NB4 (cell line): ENCODE results near the gene CD74.

ENCODE experiments used
- CTCF ChIP-seq: IDR thresholded peaks from one replicate; pipeline ENCODE4 v1.5.1; 2012; ENCODE audit warnings: low read depth, low read length
- TF ChIP-seq, protein P1 (sequence below): IDR thresholded peaks from 2 replicates; pipeline ENCODE4 v1.6.1; 2011; ENCODE audit warnings: low read depth, low read length

GRCh38 chr5:150429410-150429873 is 16.7 kb upstream of the CD74 start:
- no peak for TF ChIP-seq CTCF
- TF ChIP-seq, protein P1, sequence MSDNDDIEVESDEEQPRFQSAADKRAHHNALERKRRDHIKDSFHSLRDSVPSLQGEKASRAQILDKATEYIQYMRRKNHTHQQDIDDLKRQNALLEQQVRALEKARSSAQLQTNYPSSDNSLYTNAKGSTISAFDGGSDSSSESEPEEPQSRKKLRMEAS: no peak
